ENCODE results near the gene DDTL. TPM values are rescaled to one million over a fixed set of nuclear protein-coding genes. Genes with fewer than 3 reads are reported as not detected.

Gene DDTL
- total and polyA plus RNA-seq, 2 of the 8 experiments (the other 6 are each of a cell fraction or from before 2014, with no cell fraction given) = 2.1 to 3.1 TPM

- no peak for TF ChIP-seq USF2 (IDR thresholded peaks at IDR 0.05; ENCODE audit: low read length)
Measured at GRCh38 chr22:24009227-24010017, 42.7 kb downstream of the DDTL start (continued).

All from H1 (cell line).